Stimulated activated CD4-positive, alpha-beta T cell treated with anti-CD3 and anti-CD28 coated beads, Interleukin-15, amount 100 ng/mL, for 48 hours (primary cell): ENCODE results near the gene SGCE.

Source experiments
- DNase-seq, 2 donors: peaks; one replicate each; pipeline ENCODE4 v3.0.0-alpha.2; 2020; ENCODE audit warnings: low read depth in 2 of 2

Gene SGCE

DNA sequence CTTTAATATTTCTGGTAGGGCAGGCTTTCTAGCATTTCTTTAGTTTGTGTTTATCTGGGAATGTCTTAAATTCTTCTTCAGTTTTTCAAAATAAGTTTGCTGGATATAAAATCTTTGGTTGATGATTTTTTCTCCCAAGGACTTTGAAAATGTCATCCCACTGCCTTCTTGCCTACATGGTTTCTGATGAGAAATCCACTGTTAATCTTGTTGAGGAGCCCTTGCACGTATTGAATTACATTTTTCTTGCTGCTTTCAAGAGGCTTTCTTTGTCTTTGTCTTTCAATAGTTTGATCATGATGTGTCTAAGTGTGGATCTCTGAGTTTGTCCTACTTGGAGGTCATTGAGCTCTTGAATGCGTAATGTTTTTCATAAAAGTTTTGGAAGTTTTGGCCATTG, 80.3 kb downstream of the SGCE start:
- no peak for DNase-seq

DNA sequence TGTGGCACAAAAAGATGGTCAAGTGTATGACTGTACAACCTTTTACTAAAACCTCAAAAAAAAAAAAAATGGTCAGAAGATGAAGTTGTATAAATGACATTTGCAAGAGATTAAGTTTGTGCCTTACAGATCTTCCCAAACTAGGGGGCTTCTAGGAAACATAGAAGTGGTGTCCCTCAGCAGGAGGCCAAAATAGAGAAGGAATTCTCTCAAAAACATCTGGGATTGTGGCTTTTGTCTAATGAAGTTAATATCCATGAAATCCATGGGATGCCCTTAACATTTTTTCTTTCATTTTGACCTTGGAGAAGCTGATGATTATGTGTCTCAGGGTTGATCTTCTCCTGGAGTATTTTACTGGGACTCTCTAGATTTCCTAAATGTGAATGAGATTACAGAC, 84.1 kb downstream of the SGCE start:
- DNase-seq = no peak

DNA sequence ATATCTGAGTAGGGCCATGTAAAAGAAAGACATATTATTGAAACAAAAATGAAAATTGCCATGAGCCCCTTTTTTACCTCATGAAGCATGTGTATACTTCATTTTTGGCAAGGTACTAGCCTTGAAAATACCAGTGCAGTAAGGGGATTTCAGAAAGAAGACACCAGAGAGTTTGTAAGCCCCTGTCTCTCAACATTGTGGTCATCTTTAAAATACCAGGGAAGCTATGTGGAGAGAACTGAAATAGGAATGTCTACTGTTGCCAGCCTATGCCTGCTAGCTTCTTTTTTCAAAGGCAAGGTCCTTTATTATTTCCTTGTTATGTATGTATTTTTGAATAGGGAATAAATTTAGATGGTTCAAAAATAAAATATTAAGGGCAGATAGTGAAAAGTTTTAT, 88.5 kb downstream of the SGCE start:
- DNase-seq = no peak

GRCh38 chr7:94565247-94565894, 90.6 kb downstream of the SGCE start:
- no peak for DNase-seq

GRCh38 chr7:94562525-94562924, 93.4 kb downstream of the SGCE start:
- DNase-seq = no peak

- DNase-seq = no peak
Measured at GRCh38 chr7:94561841-94562514, 94.0 kb downstream of the SGCE start.

GRCh38 chr7:94559972-94560371, 96.0 kb downstream of the SGCE start:
- DNase-seq = no peak

- no peak for DNase-seq
Measured at GRCh38 chr7:94557215-94557614, 98.7 kb downstream of the SGCE start.

DNA sequence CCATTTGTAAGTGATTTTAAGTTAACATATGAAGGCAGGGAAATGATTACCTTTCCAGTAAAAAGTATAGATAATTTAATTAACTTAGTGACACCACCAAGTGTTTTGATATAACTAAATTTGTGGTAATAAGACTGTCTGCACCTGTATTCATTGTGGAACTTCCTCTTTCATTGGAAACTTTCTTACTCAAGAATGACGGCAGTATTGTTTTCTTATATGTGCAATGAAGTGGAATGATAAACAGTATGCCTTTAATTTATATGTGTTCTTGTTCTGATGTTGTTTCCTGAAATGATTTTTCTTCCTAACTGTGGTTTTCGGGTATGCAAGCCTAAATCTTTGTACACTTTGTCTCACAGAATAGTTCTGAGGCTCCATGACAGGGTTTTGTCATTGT, 99.9 kb downstream of the SGCE start:
- DNase-seq = no peak

DNA sequence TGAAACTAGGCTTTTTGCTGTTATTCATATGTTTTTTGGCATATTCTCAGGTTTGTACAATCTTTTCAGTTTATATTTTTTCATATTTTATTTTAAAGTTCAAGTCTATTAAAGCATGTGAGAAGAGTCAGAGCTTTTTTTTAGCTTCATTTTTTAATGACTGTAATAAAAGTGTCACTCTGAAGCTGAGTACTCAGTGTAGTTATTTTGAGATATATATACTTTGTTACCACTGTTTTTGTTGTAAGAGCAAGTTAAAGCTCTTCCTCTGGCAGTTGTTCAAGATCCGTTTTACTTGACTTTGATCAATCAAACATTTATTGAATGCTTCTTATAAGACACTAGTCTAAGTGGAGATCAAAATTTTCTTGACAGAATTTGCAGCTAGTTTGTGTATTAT, 108.8 kb downstream of the SGCE start:
- no peak for DNase-seq

DNA sequence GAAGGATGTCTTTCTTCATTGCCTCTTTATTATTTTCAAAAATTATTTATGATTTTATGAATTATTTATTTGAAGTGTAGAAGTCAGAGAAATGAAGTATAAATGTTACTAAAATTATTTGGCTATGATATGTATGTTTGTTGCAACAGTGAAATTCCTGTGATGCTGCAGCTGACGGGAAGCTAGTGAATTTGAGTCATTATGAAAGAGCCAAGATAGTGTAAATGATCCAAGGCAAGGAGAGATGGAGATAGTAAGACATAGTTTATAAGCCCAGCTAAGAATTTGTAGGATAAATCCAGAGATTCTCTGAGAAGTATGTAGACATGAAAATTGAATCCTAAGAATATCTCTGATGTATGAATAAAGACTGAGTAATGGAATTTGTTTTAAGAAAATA, 115.5 kb downstream of the SGCE start:
- no peak for DNase-seq
